ENCODE measurements around the gene MAGI1.

Gene MAGI1

DNA sequence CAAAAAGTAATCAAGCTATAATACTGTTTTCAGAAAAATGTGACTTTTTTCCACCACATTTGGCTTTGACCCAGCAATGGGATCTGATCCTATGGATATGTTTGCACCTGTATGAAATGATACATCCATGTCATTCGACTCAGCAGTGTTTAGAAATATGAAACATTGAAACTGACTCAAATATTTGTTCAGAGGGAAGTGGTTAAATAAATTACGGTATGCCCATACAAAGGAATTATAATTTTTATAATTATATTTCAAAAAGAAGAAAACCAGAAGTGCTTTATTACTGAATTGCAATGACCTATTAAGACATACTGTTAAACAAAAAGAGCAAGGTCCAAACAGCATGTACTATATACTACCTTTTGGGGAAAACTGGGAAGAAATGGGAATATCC lies 546.5 kb downstream of the MAGI1 start:
- no peak for DNase-seq (ENCODE audit: low spot score)
- in situ Hi-C loops (cut with MboI; ENCODE audit: low sequenced_read_pairs, unreplicated experiment), result no loop called here
- TF ChIP-seq, protein P1, sequence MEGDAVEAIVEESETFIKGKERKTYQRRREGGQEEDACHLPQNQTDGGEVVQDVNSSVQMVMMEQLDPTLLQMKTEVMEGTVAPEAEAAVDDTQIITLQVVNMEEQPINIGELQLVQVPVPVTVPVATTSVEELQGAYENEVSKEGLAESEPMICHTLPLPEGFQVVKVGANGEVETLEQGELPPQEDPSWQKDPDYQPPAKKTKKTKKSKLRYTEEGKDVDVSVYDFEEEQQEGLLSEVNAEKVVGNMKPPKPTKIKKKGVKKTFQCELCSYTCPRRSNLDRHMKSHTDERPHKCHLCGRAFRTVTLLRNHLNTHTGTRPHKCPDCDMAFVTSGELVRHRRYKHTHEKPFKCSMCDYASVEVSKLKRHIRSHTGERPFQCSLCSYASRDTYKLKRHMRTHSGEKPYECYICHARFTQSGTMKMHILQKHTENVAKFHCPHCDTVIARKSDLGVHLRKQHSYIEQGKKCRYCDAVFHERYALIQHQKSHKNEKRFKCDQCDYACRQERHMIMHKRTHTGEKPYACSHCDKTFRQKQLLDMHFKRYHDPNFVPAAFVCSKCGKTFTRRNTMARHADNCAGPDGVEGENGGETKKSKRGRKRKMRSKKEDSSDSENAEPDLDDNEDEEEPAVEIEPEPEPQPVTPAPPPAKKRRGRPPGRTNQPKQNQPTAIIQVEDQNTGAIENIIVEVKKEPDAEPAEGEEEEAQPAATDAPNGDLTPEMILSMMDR (IDR thresholded peaks at IDR 0.05; ENCODE audit: borderline replicate concordance, control extremely low read depth, extremely low read depth, insufficient read depth, missing control alignments), result no peak

DNA sequence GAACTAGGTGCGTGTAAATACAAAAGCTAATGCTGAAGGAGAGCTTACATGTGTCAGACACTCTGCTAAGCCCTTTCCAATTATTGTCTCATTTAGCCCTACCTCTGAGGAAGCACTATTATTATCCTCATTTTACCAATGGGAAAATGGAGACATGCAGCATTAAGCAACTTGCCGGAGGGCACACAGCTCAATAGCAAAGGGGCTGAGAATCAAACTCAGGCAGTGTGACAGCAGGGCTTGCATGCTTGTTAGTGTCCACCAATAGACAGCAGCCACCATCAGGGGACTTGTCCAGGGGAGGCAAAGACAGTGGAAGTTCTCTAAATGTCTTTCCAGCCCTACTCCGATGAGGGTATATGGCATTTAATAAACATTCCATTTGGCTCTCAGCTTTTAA lies 548.6 kb downstream of the MAGI1 start:
- DNase-seq (ENCODE audit: low spot score), result no peak
- in situ Hi-C loops (cut with MboI; ENCODE audit: low sequenced_read_pairs, unreplicated experiment), result no loop called here

DNA sequence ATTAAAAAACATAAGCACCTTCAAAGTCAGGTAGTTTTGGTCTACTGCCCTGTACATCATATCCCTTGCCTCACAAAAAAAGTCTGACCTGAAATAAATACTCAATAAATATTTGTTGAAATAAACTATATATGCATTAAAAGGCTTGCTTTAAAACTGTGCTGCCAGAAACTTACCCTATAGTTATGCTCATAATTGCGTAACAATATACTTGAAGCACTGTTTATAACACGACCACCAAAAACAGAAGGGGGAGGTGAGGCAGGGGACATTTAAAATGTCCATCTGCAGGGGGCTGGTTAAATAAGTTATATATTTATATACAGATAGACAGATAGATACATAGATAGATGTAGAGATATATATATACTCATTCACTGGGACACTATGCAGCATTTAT lies 549.5 kb downstream of the MAGI1 start:
- in situ Hi-C loops (cut with MboI; ENCODE audit: low sequenced_read_pairs, unreplicated experiment), result no loop called here
- TF ChIP-seq, protein P1 (IDR thresholded peaks at IDR 0.05; ENCODE audit: borderline replicate concordance, control extremely low read depth, extremely low read depth, insufficient read depth, missing control alignments), result no peak
- no peak for DNase-seq (ENCODE audit: low spot score)

More for the DNA sequence above, 548.6 kb downstream of the MAGI1 start:
- TF ChIP-seq, protein P1 (IDR thresholded peaks at IDR 0.05; ENCODE audit: borderline replicate concordance, control extremely low read depth, extremely low read depth, insufficient read depth, missing control alignments), result no peak

DNA sequence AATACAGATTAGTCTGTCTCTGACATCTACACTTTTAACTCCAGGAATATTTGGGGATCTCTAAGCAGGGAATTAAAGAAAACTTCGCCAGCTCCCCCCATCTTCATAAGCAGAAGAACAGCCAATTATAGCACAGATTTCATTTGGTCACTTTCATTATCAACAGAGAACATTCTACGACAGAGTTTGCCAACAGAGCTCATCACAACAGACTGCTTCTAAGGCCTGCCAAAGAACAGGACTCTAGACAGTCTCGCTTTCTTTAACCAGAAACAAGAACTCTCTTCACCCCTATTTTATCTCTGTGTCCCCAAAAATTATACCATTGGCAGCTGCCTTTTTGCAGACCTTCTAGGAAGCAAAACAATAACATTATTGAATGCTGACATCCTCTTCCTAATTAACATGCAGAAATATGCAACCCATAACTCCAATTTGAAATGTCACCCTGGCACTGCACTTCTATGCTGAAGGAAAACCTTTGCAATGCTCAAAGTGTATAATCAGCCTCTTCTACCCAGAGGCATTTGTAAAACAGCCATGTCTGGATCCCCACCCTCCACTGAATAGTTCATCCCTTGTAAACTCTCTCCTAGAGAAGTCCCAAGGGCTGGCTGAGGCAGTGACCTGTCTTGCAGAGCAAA lies 552.8 kb downstream of the MAGI1 start:
- in situ Hi-C loops (cut with MboI; ENCODE audit: low sequenced_read_pairs, unreplicated experiment), result no loop called here
- TF ChIP-seq, protein P1 (IDR thresholded peaks at IDR 0.05; ENCODE audit: borderline replicate concordance, control extremely low read depth, extremely low read depth, insufficient read depth, missing control alignments), result no peak
- no peak for DNase-seq (ENCODE audit: low spot score)

DNA sequence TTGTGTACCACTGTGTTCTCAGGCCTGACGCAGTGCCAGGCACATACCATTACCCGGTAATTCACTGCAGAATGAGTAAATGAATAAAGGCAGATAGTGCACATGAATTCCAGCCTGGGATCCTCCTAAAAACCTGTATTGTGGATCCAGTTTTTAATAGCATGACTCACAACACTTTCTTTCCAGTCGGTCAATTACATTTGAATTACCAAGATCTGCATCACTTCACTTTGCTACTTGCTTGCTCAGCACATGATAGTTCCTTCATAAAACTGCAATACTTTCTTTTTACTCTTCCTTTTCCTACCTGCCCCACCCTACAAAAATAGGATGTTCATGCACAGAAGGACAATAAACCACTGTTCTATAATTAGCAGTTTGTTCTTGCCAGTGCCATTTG lies 553.8 kb downstream of the MAGI1 start:
- in situ Hi-C loops (cut with MboI; ENCODE audit: low sequenced_read_pairs, unreplicated experiment), result no loop called here
- TF ChIP-seq, protein P1 (IDR thresholded peaks at IDR 0.05; ENCODE audit: borderline replicate concordance, control extremely low read depth, extremely low read depth, insufficient read depth, missing control alignments), result no peak
- DNase-seq (ENCODE audit: low spot score), result no peak

DNA sequence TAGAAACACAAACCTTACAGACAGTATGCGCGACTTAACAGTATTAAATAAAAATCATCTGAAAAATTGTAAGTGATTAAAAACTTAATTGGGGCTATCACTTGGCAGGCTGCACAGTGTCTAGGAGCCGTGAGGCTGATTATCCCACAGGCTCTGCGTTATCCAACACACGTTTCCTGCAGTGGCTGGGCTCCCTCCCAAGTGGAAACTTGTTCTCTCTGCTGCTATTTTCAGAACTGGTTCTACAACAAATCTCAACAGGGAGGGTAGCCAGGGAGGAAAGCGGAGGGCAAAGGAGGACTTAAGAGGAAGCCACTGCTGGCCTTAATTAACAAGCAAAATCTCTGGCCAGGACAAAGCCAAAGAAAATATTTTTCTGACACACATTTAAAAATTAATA lies 555.2 kb downstream of the MAGI1 start:
- DNase-seq (ENCODE audit: low spot score), result no peak
- TF ChIP-seq, protein P1 (IDR thresholded peaks at IDR 0.05; ENCODE audit: borderline replicate concordance, control extremely low read depth, extremely low read depth, insufficient read depth, missing control alignments), result no peak
- in situ Hi-C loops (cut with MboI; ENCODE audit: low sequenced_read_pairs, unreplicated experiment), result no loop called here

Data from GM13976 (cell line).